Naive thymus-derived CD4-positive, alpha-beta T cell (primary cell): ENCODE measurements around the gene PRKD1. TPM values are rescaled to one million over a fixed set of nuclear protein-coding genes. Genes with fewer than 3 reads are reported as not detected.

ENCODE experiments used
- ATAC-seq: fragments of 150-1000 bp; cut with Tn5 transposase; 2 replicates; pipeline ENCODE4 v1.10.0; 2021; ENCODE audit warnings: mild to moderate bottlenecking, moderate library complexity
- CTCF ChIA-PET: fragments of 350-600 bp; sonication (Branson Sonifier 250); formaldehyde crosslinking; loops from one replicate; lab custom pipeline; 2021; ENCODE audit warnings: antibody characterized with exemption; lab: Charles Lee
- POLR2A ChIA-PET: fragments of 350-600 bp; sonication (Branson Sonifier 250); formaldehyde crosslinking; loops from one replicate; lab custom pipeline; 2021; ENCODE audit warnings: antibody characterized with exemption, inconsistent platforms; lab: Charles Lee
- DNase-seq, 9 donors: peaks; one replicate each; pipeline versions ENCODE4 v3.0.0 to v3.0.0-alpha.2; 2020 to 2022; ENCODE audit warnings: mixed read lengths in 1 of 9
- H3K27ac ChIP-seq: one replicate; pipeline ENCODE4 v1.7.0; 2013; ENCODE audit warnings: mild to moderate bottlenecking, low read depth, low read length, moderate library complexity
- H3K27me3 ChIP-seq, 2 donors: one replicate each; pipeline ENCODE4 v1.7.0; 2013; ENCODE audit warnings: low read length in 2 of 2, mild to moderate bottlenecking in 2 of 2, moderate library complexity in 2 of 2; ENCODE audit not compliant: control insufficient read depth in 2 of 2, insufficient read depth in 2 of 2
- H3K36me3 ChIP-seq, 3 experiments: 1 replicate in 2 of 3; 2 replicates in 1 of 3; pipeline ENCODE4 v1.7.0; 2013; ENCODE audit warnings: low read length in 3 of 3, mild to moderate bottlenecking in 3 of 3, moderate library complexity in 1 of 3; ENCODE audit not compliant: insufficient read depth in 3 of 3, control insufficient read depth in 2 of 3
- H3K4me1 ChIP-seq, 2 donors: one replicate each; pipeline ENCODE4 v1.7.0; 2013; ENCODE audit warnings: low read length in 2 of 2, mild to moderate bottlenecking in 2 of 2, moderate library complexity in 1 of 2; ENCODE audit not compliant: control insufficient read depth in 2 of 2, insufficient read depth in 2 of 2
- H3K4me3 ChIP-seq: 2 replicates; pipeline ENCODE4 v1.7.0; 2013; ENCODE audit warnings: mild to moderate bottlenecking, low read length
- H3K9me3 ChIP-seq, 3 experiments: 1 replicate in 2 of 3; 2 replicates in 1 of 3; pipeline ENCODE4 v1.7.0; 2013; ENCODE audit warnings: low read length in 3 of 3; ENCODE audit not compliant: control insufficient read depth in 2 of 3
- H3K27ac Mint-ChIP-seq, 9 donors: one replicate each; pipeline ENCODE4 v1.8.0; 2020 to 2022; ENCODE audit warnings: mixed read lengths in 9 of 9, mild to moderate bottlenecking in 8 of 9, moderate library complexity in 5 of 9, inconsistent platforms in 2 of 9
- H3K27me3 Mint-ChIP-seq, 5 donors: one replicate each; pipeline ENCODE4 v1.8.0; 2021 to 2022; ENCODE audit warnings: mixed read lengths in 5 of 5, mild to moderate bottlenecking in 1 of 5
- H3K36me3 Mint-ChIP-seq, 5 donors: one replicate each; pipeline ENCODE4 v1.8.0; 2020 to 2022; ENCODE audit warnings: mixed read lengths in 5 of 5, mild to moderate bottlenecking in 3 of 5, inconsistent platforms in 1 of 5
- H3K4me1 Mint-ChIP-seq, 7 donors: one replicate each; pipeline ENCODE4 v1.8.0; 2020 to 2022; ENCODE audit warnings: mixed read lengths in 7 of 7, mild to moderate bottlenecking in 3 of 7, inconsistent platforms in 1 of 7
- H3K4me3 Mint-ChIP-seq, 10 donors: one replicate each; pipeline ENCODE4 v1.8.0; 2020 to 2022; ENCODE audit warnings: mild to moderate bottlenecking in 10 of 10, mixed read lengths in 10 of 10, moderate library complexity in 6 of 10, inconsistent platforms in 2 of 10
- H3K9me3 Mint-ChIP-seq, 11 donors: one replicate each; pipeline ENCODE4 v1.8.0; 2020 to 2022; ENCODE audit warnings: mixed read lengths in 11 of 11, mild to moderate bottlenecking in 4 of 11, inconsistent platforms in 1 of 11, moderate library complexity in 1 of 11
- intact Hi-C, 2 donors: fragments of 100-400 bp; cut with micrococcal nuclease; formaldehyde crosslinking; loops; one replicate each; pipeline ENCODE4 v1.15.1; 2023
- polyA plus RNA-seq, 2 donors: library from polyadenylated mRNA; unstranded; fragments of 300-500 nt; fragmentation: Illumina TruSeq; gene quantifications; one replicate each; pipeline ENCODE4 v1.2.3, GENCODE V29; 2021
- total RNA-seq, 6 experiments: library from RNA in 5 of 6; stranded (reverse) in 5 of 6; gene quantifications; 1 replicate in 5 of 6; 2 replicates in 1 of 6; pipeline ENCODE4 v1.2.3 and lab custom pipeline; 2021 to 2026

PRKD1 gene
- total and polyA plus RNA-seq, 7 experiments from 2014 or later: not detected

GRCh38 chr14:29906256-29906870, 21.3 kb downstream of the PRKD1 start:
- H3K4me3 ChIP-seq: no peak overlapping the region
- DNase-seq (no peak), ATAC-seq (no peak)
- ChIA-PET POLR2A (no interaction called here), CTCF (no interaction called here)
- H3K27ac ChIP-seq: no peak overlapping the region
- H3K36me3 Mint-ChIP-seq: no peaks in the 10 kb centered on the region
- H3K36me3 ChIP-seq: no peaks in the 10 kb centered on the region
- no peaks in the 10 kb centered on the region for H3K4me1 Mint-ChIP-seq
- no peak overlapping the region for H3K27ac Mint-ChIP-seq
- no peaks in the 10 kb centered on the region for H3K27me3 ChIP-seq
- H3K4me3 Mint-ChIP-seq: no peak overlapping the region
- H3K4me1 ChIP-seq: no peaks in the 10 kb centered on the region
- intact Hi-C loops: no loop called here
- no peaks in the 10 kb centered on the region for H3K9me3 ChIP-seq
- peaks cover 0 to 6% (median 0%) of the 10 kb centered on the region in 11 donors for H3K9me3 Mint-ChIP-seq
- no peaks in the 10 kb centered on the region for H3K27me3 Mint-ChIP-seq

GRCh38 chr14:29905543-29905942, 22.1 kb downstream of the PRKD1 start:
- Histone ChIP-seq H3K36me3 (no peaks in the 10 kb centered on the region), H3K4me3 (no peak overlapping the region), H3K4me1 (no peaks in the 10 kb centered on the region), H3K9me3 (no peaks in the 10 kb centered on the region), H3K27ac (no peak overlapping the region), H3K27me3 (no peaks in the 10 kb centered on the region)
- peaks cover 0 to 11% (median 0%) of the 10 kb centered on the region in 11 donors for H3K9me3 Mint-ChIP-seq
- ChIA-PET POLR2A (no interaction called here), CTCF (no interaction called here)
- ATAC-seq (no peak), DNase-seq (no peak)
- no peaks in the 10 kb centered on the region for H3K36me3 Mint-ChIP-seq
- intact Hi-C loops: no loop called here
- H3K4me1 Mint-ChIP-seq: no peaks in the 10 kb centered on the region
- H3K27me3 Mint-ChIP-seq: no peaks in the 10 kb centered on the region
- H3K27ac Mint-ChIP-seq: no peak overlapping the region
- no peak overlapping the region for H3K4me3 Mint-ChIP-seq

GRCh38 chr14:29900609-29901350, 26.9 kb downstream of the PRKD1 start:
- Mint-ChIP-seq H3K4me1 (no peaks in the 10 kb centered on the region), H3K36me3 (no peaks in the 10 kb centered on the region), H3K9me3 (peaks cover 0 to 5% (median under 1%) of the 10 kb centered on the region in 11 donors), H3K27ac (no peak overlapping the region), H3K27me3 (no peaks in the 10 kb centered on the region), H3K4me3 (no peak overlapping the region)
- no peaks in the 10 kb centered on the region for H3K4me1 ChIP-seq
- H3K27me3 ChIP-seq: no peaks in the 10 kb centered on the region
- no peak overlapping the region for H3K27ac ChIP-seq
- H3K9me3 ChIP-seq: no peaks in the 10 kb centered on the region
- no peaks in the 10 kb centered on the region for H3K36me3 ChIP-seq
- intact Hi-C loops: no loop called here
- no peak overlapping the region for H3K4me3 ChIP-seq
- ATAC-seq (no peak), DNase-seq (no peak)
- ChIA-PET POLR2A (no interaction called here), CTCF (no interaction called here)

GRCh38 chr14:29898470-29898869, 29.2 kb downstream of the PRKD1 start:
- intact Hi-C loops: no loop called here
- no peaks in the 10 kb centered on the region for H3K4me1 Mint-ChIP-seq
- H3K36me3 Mint-ChIP-seq: no peaks in the 10 kb centered on the region
- H3K27ac ChIP-seq: no peak overlapping the region
- no peaks in the 10 kb centered on the region for H3K9me3 ChIP-seq
- no peaks in the 10 kb centered on the region for H3K27me3 Mint-ChIP-seq
- H3K36me3 ChIP-seq: no peaks in the 10 kb centered on the region
- CTCF ChIA-PET: no interaction called here
- H3K4me3 ChIP-seq: no peak overlapping the region
- H3K4me3 Mint-ChIP-seq: no peak overlapping the region
- no peak overlapping the region for H3K27ac Mint-ChIP-seq
- POLR2A ChIA-PET: no interaction called here
- no peaks in the 10 kb centered on the region for H3K27me3 ChIP-seq
- H3K9me3 Mint-ChIP-seq: peaks cover 0 to 15% (median 3%) of the 10 kb centered on the region in 11 donors
- ATAC-seq (no peak), DNase-seq (no peak)
- H3K4me1 ChIP-seq: no peaks in the 10 kb centered on the region

- no peaks in the 10 kb centered on the region for H3K36me3 Mint-ChIP-seq
- DNase-seq (no peak), ATAC-seq (no peak)
- Histone ChIP-seq H3K36me3 (no peaks in the 10 kb centered on the region), H3K4me3 (no peak overlapping the region), H3K27me3 (no peaks in the 10 kb centered on the region), H3K27ac (no peak overlapping the region), H3K9me3 (no peaks in the 10 kb centered on the region), H3K4me1 (no peaks in the 10 kb centered on the region)
- intact Hi-C loops: no loop called here
- POLR2A ChIA-PET: no interaction called here
- H3K4me1 Mint-ChIP-seq: no peaks in the 10 kb centered on the region
- H3K27me3 Mint-ChIP-seq: no peaks in the 10 kb centered on the region
- no peak overlapping the region for H3K27ac Mint-ChIP-seq
- H3K9me3 Mint-ChIP-seq: peaks cover 0 to 15% (median 4%) of the 10 kb centered on the region in 11 donors
- CTCF ChIA-PET: no interaction called here
- H3K4me3 Mint-ChIP-seq: no peak overlapping the region
These were observed 30.5 kb downstream of the PRKD1 start for GRCh38 chr14:29897181-29897580.

- Histone ChIP-seq H3K36me3 (no peaks in the 10 kb centered on the region), H3K4me1 (no peaks in the 10 kb centered on the region), H3K4me3 (no peak overlapping the region), H3K27me3 (no peaks in the 10 kb centered on the region), H3K27ac (no peak overlapping the region), H3K9me3 (no peaks in the 10 kb centered on the region)
- CTCF ChIA-PET: interaction anchor here (0.6 kb wide), 1 partner anchor 187 kb away, joined by 3 read pairs; no protein-coding TSS in a partner anchor
- intact Hi-C loops: no loop called here
- Mint-ChIP-seq H3K9me3 (peaks cover 0 to 15% (median 4%) of the 10 kb centered on the region in 11 donors), H3K4me1 (no peaks in the 10 kb centered on the region), H3K27me3 (no peaks in the 10 kb centered on the region), H3K27ac (no peak overlapping the region), H3K4me3 (no peak overlapping the region), H3K36me3 (no peaks in the 10 kb centered on the region)
- DNase-seq (no peak), ATAC-seq (no peak)
- POLR2A ChIA-PET: no interaction called here
These were observed 31.3 kb downstream of the PRKD1 start for GRCh38 chr14:29896354-29896821.
